Parathyroid adenoma (tissue), 2 donors: ENCODE results near the gene SPATA25.
"Not testable (repeated sequence)": the region's sequence is repeated elsewhere in the genome, so short reads cannot be mapped to it uniquely, and the experiment has no call there.

ENCODE experiments used
- H2AFZ ChIP-seq: fragments of 300-600 bp; sonication (generic); one replicate; pipeline ENCODE4 v1.7.0; 2017; ENCODE audit warnings: antibody characterized with exemption, mild to moderate bottlenecking
- H3K27ac ChIP-seq: fragments of 300-600 bp; sonication (generic); one replicate; pipeline ENCODE4 v1.7.0; 2017
- H3K27me3 ChIP-seq: fragments of 300-600 bp; sonication (generic); one replicate; pipeline ENCODE4 v1.7.0; 2017; ENCODE audit warnings: low read length; ENCODE audit not compliant: control insufficient read depth, insufficient read depth
- H3K36me3 ChIP-seq: fragments of 300-600 bp; sonication (generic); one replicate; pipeline ENCODE4 v1.7.0; 2017; ENCODE audit warnings: low read length; ENCODE audit not compliant: control insufficient read depth, insufficient read depth
- H3K4me1 ChIP-seq: fragments of 300-600 bp; sonication (generic); one replicate; pipeline ENCODE4 v1.7.0; 2017; ENCODE audit warnings: control low read depth
- H3K4me2 ChIP-seq: fragments of 300-600 bp; sonication (generic); one replicate; pipeline ENCODE4 v1.7.0; 2017; ENCODE audit warnings: low read length
- H3K4me3 ChIP-seq: fragments of 300-600 bp; sonication (generic); one replicate; pipeline ENCODE4 v1.7.0; 2017; ENCODE audit warnings: low read depth, low read length
- H3K79me2 ChIP-seq: fragments of 300-600 bp; sonication (generic); one replicate; pipeline ENCODE4 v1.7.0; 2017; ENCODE audit warnings: control low read depth
- H3K9ac ChIP-seq: fragments of 300-600 bp; sonication (generic); one replicate; pipeline ENCODE4 v1.7.0; 2017; ENCODE audit warnings: mild to moderate bottlenecking
- H3K9me3 ChIP-seq: fragments of 300-600 bp; sonication (generic); one replicate; pipeline ENCODE4 v1.7.0; 2017; ENCODE audit warnings: low read length; ENCODE audit not compliant: control insufficient read depth
- CTCF ChIP-seq: fragments of 300-600 bp; sonication (generic); IDR thresholded peaks from one replicate; pipeline ENCODE4 v1.7.0; 2017; ENCODE audit warnings: antibody characterized with exemption, mild to moderate bottlenecking
- donor health status: primary hyperparathyroidism.

Gene SPATA25

GRCh38 chr20:45902199-45902701, 14.8 kb upstream of the SPATA25 start:
- H3K27ac ChIP-seq, result no peak overlapping the region
- H3K79me2 ChIP-seq, result no peaks in the 10 kb centered on the region
- no peak for TF ChIP-seq CTCF
- no peaks in the 10 kb centered on the region for H3K27me3 ChIP-seq
- no peak overlapping the region for H3K4me2 ChIP-seq
- H3K9me3 ChIP-seq, result no peaks in the 10 kb centered on the region
- no peaks in the 10 kb centered on the region for H3K4me1 ChIP-seq
- H3K9ac ChIP-seq, result no peak overlapping the region
- no peaks in the 10 kb centered on the region for H3K36me3 ChIP-seq
- no peak overlapping the region for H3K4me3 ChIP-seq
- H2AFZ ChIP-seq, result no peak overlapping the region

GRCh38 chr20:45901332-45901731, 13.9 kb upstream of the SPATA25 start:
- H3K4me3 ChIP-seq, H3K4me2 ChIP-seq, H3K27ac ChIP-seq, H3K27me3 ChIP-seq, H2AFZ ChIP-seq, H3K9me3 ChIP-seq, H3K79me2 ChIP-seq, H3K36me3 ChIP-seq, H3K4me1 ChIP-seq, H3K9ac ChIP-seq: not testable (repeated sequence)

- Histone ChIP-seq H2AFZ (no peak overlapping the region), H3K4me2 (no peak overlapping the region), H3K27me3 (no peaks in the 10 kb centered on the region), H3K27ac (no peak overlapping the region), H3K9ac (no peak overlapping the region), H3K4me3 (no peak overlapping the region), H3K9me3 (no peaks in the 10 kb centered on the region), H3K79me2 (no peaks in the 10 kb centered on the region), H3K36me3 (no peaks in the 10 kb centered on the region), H3K4me1 (no peaks in the 10 kb centered on the region)
- TF ChIP-seq CTCF, result no peak
Measured at GRCh38 chr20:45899046-45899835, 11.8 kb upstream of the SPATA25 start.

- no peak overlapping the region for H3K4me3 ChIP-seq
- H3K36me3 ChIP-seq, result no peaks in the 10 kb centered on the region
- no peak overlapping the region for H3K9ac ChIP-seq
- no peak overlapping the region for H2AFZ ChIP-seq
- H3K4me1 ChIP-seq, result no peaks in the 10 kb centered on the region
- no peak overlapping the region for H3K27ac ChIP-seq
- no peak overlapping the region for H3K4me2 ChIP-seq
- no peaks in the 10 kb centered on the region for H3K27me3 ChIP-seq
- no peaks in the 10 kb centered on the region for H3K79me2 ChIP-seq
- H3K9me3 ChIP-seq, result no peaks in the 10 kb centered on the region
- TF ChIP-seq CTCF, result no peak
Measured at GRCh38 chr20:45898285-45898684, 10.9 kb upstream of the SPATA25 start.

GRCh38 chr20:45897692-45898091, 10.3 kb upstream of the SPATA25 start:
- Histone ChIP-seq H3K4me1 (no peaks in the 10 kb centered on the region), H3K4me2 (no peak overlapping the region), H3K9ac (no peak overlapping the region), H3K9me3 (no peaks in the 10 kb centered on the region), H3K27me3 (no peaks in the 10 kb centered on the region), H3K27ac (no peak overlapping the region), H3K4me3 (no peak overlapping the region), H3K36me3 (no peaks in the 10 kb centered on the region), H2AFZ (no peak overlapping the region), H3K79me2 (no peaks in the 10 kb centered on the region)
- no peak for TF ChIP-seq CTCF
